ENCODE data around the gene VSTM4. TPM values are rescaled to one million over a fixed set of nuclear protein-coding genes. Genes with fewer than 3 reads are reported as not detected.

VSTM4 gene
- total RNA-seq, 1 donor from 2014 or later = 56.1 TPM

GRCh38 chr10:49005270-49005669 is 110.1 kb downstream of the VSTM4 start:
- no peak for DNase-seq

GRCh38 chr10:49001870-49002672 is 113.3 kb downstream of the VSTM4 start:
- no peak for DNase-seq

- DNase-seq = no peak
These were observed 113.9 kb downstream of the VSTM4 start for GRCh38 chr10:49001402-49001801.

- DNase-seq = no peak
These were observed 114.6 kb downstream of the VSTM4 start for GRCh38 chr10:49000437-49001398.

GRCh38 chr10:48999346-48999745 is 116.0 kb downstream of the VSTM4 start:
- DNase-seq = no peak

GRCh38 chr10:48996329-48996728 is 119.0 kb downstream of the VSTM4 start:
- no peak for DNase-seq

- DNase-seq = no peak
These were observed 121.7 kb downstream of the VSTM4 start for GRCh38 chr10:48993627-48994026.

GRCh38 chr10:48990226-48990625 is 125.1 kb downstream of the VSTM4 start:
- DNase-seq = no peak

- no peak for DNase-seq
These were observed 129.6 kb downstream of the VSTM4 start for GRCh38 chr10:48985621-48986158.

- no peak for DNase-seq
These were observed 131.5 kb downstream of the VSTM4 start for GRCh38 chr10:48983648-48984351.

GRCh38 chr10:48982584-48982983 is 132.7 kb downstream of the VSTM4 start:
- DNase-seq = no peak

- peak; percentile 70 for DNase-seq
These were observed 133.9 kb downstream of the VSTM4 start for GRCh38 chr10:48981310-48981907.

GRCh38 chr10:48978318-48978717 is 137.0 kb downstream of the VSTM4 start:
- no peak for DNase-seq

GRCh38 chr10:48976196-48976595 is 139.1 kb downstream of the VSTM4 start:
- DNase-seq = peak; percentile 42

GRCh38 chr10:48974510-48975156 is 140.7 kb downstream of the VSTM4 start:
- DNase-seq = no peak

GRCh38 chr10:48973065-48973464 is 142.3 kb downstream of the VSTM4 start:
- no peak for DNase-seq

GRCh38 chr10:48970654-48971053 is 144.7 kb downstream of the VSTM4 start:
- no peak for DNase-seq

- no peak for DNase-seq
These were observed 145.3 kb downstream of the VSTM4 start for GRCh38 chr10:48970046-48970445.

- no peak for DNase-seq
These were observed 147.3 kb downstream of the VSTM4 start for GRCh38 chr10:48968036-48968435.

GRCh38 chr10:48965460-48965859 is 149.9 kb downstream of the VSTM4 start:
- DNase-seq = no peak
